Left cardiac atrium (tissue), 4 donors: ENCODE measurements around the gene PSMD4. TPM values are rescaled to one million over a fixed set of nuclear protein-coding genes. Genes with fewer than 3 reads are reported as not detected.

Experiments used
- ATAC-seq, 2 donors: fragments of 200-7000 bp; cut with Tn5 transposase; one replicate each; pipeline ENCODE4 v1.9.1; 2020; ENCODE audit warnings: mild to moderate bottlenecking in 2 of 2, moderate library complexity in 2 of 2
- DNase-seq: peaks from one replicate; pipeline ENCODE4 v3.0.0-alpha.2; 2020
- intact Hi-C, 2 donors: fragments of 100-400 bp; cut with DNase I; formaldehyde crosslinking; loops; one replicate each; pipeline versions ENCODE4 v1.14.1 to v1.15.1; 2022 to 2023
- total RNA-seq, 2 donors: library from RNA; stranded (reverse); fragmentation: NEBNext Ultra II Directional; extraction: Animal tissue kit (Norgen Biotek cat#: 25700); gene quantifications; one replicate each; pipeline ENCODE4 v1.2.1, GENCODE V29; 2021
- donor health status: DM: no; HTN: yes; CAD: no.
- donor health status: DM: no; HTN: yes; CAD: no; lungs with severe emphysema.
- donor health status: DM: yes; HTN: yes; CAD: no.
- donor health status: Dilated cardiomyopathy.

PSMD4 gene
- total RNA-seq, 2 donors from 2014 or later, result 134 to 136 TPM

GRCh38 chr1:151290709-151291303, 36.3 kb downstream of the PSMD4 start:
- no peak for ATAC-seq
- DNase-seq, result no peak
- intact Hi-C loops, result no loop called here

GRCh38 chr1:151292207-151293030, 37.9 kb downstream of the PSMD4 start:
- intact Hi-C loops, result no loop called here
- ATAC-seq (no peak), DNase-seq (no peak)

- intact Hi-C loops, result no loop called here
- no peak for ATAC-seq
- DNase-seq, result no peak
These were observed 38.6 kb downstream of the PSMD4 start for GRCh38 chr1:151293093-151293492.

DNA sequence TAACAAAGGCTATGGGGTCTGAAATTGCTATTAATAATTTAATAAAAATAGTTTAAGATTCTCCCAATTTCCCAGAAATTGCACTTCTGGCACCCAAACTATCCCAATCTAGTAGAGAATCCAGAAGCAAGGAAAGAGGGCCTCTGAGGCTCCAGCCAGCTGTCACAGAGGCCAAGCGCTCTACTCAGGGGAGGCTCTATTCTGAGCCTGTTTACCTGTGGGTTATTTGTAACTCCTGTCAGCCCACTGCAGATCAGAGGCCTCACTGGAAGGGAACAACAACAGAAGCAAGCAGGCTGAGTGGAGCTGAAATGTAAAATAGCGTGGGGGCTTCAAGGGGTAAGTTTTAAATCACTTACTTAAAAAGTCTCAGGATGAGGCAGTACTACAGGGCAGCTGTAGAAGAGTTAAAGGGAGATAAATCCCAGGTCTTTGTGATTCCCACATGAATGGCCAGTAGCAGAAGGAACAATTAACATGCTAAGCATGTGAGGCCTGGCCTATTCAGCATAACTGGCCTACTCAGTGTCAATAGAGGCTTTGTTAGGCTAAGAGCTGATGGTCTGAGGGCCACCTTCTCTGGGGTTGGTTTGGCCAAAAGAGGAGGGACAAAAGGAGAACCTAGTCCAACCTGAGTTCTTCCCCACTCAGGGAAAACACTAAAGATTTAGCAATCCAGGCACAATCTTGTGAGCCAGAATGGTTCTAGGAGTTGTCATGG, 40.4 kb downstream of the PSMD4 start:
- intact Hi-C loops, result no loop called here
- DNase-seq, result no peak
- ATAC-seq, result no peak

- intact Hi-C loops, result loop anchor here in 1 of 2 donors (10.0 kb wide), 1 partner anchor 85 kb away; the partner anchor contains the start of gene PSMB4
- ATAC-seq (peak in 1 of 2 donors; percentile 48), DNase-seq (peak; percentile 45)
These were observed 55.3 kb downstream of the PSMD4 start for GRCh38 chr1:151309811-151310323.

- DNase-seq (no peak), ATAC-seq (peak; percentile 8 to 28)
- intact Hi-C loops, result no loop called here
These were observed 56.5 kb downstream of the PSMD4 start for GRCh38 chr1:151311011-151311410.

DNA sequence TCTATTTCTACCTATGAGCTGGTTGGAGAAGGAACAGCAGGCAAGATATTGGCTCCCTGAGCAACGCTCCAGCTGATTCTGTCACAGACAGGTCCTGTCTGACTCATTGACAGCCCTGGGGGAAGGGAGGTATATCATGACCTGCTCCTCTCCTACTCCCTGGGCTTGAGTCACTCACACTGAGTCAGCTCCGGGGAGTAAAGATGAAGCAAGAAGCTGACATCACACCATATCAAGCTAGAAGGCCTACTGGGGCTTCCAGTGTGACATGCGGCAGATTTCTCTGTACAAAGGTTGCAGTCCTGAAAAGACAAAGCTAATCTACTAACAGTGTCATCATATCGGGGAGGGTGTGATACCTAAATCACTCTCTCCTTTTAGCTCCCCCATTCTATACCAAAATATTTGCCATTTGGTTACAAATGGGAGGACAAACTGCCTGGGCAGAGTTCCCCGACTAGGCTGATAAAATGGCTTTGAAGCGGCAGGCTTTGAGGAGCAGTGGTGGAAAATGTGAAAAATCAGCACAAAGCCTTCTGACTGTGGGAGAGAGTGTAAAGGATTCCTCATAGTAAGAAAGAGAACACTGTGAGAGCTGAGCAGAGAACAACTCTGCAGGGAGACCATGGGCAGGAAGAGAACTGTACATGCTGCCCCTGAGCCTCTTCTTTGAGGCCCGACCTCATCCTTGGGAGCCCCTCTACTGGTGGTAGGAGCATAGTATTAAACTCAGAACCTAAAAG, 57.2 kb downstream of the PSMD4 start:
- intact Hi-C loops, result no loop called here
- peak; percentile 90 to 95 for ATAC-seq
- peak; percentile 88 for DNase-seq

DNA sequence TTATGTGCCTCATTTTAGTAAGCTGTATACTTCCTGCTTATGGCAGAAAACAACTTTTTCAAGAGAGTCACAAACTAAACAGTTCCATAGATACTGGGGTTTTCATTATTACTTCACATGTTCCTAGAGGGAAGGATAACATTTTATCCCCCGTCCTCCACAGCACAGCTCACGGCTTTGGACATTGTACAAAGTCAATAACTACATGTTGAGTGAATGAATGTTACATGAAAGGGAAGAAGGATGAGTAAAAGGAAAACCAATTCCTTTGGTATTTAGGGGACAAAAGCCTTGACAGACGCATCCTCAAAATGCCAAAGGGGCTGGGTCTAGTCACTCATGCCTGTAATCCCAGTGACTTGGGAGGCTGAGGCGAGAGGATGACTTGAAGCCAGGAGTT, 57.9 kb downstream of the PSMD4 start:
- ATAC-seq (no peak), DNase-seq (no peak)
- intact Hi-C loops, result no loop called here

GRCh38 chr1:151312826-151313225, 58.3 kb downstream of the PSMD4 start:
- DNase-seq (no peak), ATAC-seq (no peak)
- intact Hi-C loops, result no loop called here

DNA sequence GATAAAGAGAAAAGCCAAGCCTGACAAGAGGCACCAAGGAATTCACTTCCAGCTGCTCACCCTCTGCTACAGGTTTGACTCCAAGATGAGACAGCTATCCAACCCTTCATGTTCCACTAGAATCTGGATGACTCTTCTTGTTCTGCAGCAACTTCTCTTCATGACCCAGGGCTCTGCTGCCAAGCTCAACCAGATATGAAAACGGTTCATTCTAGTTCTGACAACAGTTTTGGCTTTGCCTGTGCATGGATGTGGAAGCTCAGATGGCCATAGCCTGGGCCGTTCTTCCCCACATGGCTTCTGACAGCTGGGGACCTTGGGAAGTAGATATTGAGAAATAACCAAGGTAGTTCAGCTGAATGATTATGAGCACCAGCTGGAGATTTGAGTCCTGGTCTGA, 59.0 kb downstream of the PSMD4 start:
- DNase-seq, result peak; percentile 36
- intact Hi-C loops, result no loop called here
- ATAC-seq, result peak in 1 of 2 donors; percentile 5

DNA sequence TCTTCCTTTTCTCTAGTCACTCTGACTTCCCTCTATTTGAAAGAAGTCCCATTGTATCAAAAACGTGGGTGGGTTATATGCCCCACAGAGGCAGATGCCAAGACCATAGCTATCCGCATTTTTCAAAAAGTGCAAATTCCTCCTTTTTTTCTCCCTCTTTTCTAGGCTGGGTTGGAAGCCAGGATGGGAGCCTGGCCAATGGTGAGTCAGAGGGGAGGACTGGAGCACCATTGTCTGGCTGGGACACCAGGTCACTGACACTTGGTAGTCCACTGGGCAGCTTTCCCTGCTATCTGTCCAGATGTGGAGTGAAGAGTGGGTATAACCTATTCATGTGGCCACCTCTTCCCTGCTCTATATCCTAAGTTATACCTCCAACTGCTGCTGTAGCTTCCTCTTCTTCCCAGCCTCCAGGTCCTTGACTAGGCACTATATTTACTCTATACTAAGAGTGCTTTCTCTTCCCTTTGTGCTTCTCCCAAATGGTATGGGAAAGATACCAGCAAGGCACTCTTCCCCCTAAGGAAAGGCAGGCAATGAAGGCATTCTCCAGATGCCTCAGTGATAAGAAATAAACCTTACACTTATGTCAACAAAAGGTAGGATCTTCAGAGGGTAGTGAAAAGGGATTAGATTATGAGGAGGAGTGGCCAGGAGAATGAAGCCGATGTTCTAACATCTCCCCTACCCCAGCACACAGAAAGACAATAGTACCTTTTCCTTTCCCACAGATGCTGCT, 59.8 kb downstream of the PSMD4 start:
- intact Hi-C loops, result no loop called here
- peak; percentile 89 for DNase-seq
- ATAC-seq, result peak; percentile 67 to 75

DNA sequence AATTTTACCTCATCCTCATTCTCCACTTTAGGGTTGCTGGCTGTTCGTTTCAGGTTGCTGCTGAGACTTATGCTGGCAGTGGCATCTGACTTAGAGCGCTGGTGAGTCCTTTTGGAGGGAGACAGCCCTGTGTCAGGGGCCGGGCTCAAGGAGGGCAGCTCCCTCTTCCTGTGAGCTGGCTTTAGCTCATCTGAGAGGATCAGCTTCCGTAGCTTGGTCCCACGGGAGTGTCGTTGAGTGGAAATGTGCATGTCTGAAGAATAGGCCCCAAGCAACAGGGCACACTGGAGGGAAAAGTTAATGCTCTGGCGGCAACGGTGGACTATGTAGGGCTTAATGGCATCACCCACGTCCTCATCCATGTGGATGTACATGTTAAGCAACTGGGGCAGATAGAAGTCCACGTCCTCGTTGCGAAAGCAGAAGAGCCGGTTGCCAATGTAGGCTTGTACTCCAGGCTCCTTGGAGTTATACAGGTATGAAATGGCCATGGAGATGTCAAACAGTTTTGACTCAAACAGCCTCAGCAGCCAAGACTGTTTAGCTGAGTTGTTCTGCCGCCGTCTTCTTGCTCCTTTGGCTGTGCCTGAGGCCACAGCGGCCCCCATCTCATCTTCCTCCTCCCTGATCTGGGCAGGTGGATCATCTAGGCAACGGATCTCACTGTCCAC, 61.2 kb downstream of the PSMD4 start:
- intact Hi-C loops, result no loop called here
- no peak for ATAC-seq
- DNase-seq, result no peak

Other genes starting within 250 kb of the PSMD4 start
- gene MINDY1, start 247.8 kb upstream of the PSMD4 start, total RNA-seq, result 10 to 100 TPM; 32.2 to 36.2 TPM
- gene PRUNE1, start 246.3 kb upstream of the PSMD4 start, total RNA-seq, result 10 to 100 TPM; 33.1 to 36.6 TPM
- gene BNIPL, start 218.1 kb upstream of the PSMD4 start, total RNA-seq, result under 1 TPM; 0.15 to 0.16 TPM
- gene C1orf56, start 207.0 kb upstream of the PSMD4 start, total RNA-seq, result 1 to 10 TPM; 4.8 to 6.5 TPM
- 10 to 100 TPM; 36.5 to 55.3 TPM for gene CDC42SE1, start 195.1 kb upstream of the PSMD4 start, total RNA-seq
- 1 to 10 TPM; 2.0 to 2.7 TPM for gene MLLT11, start 194.3 kb upstream of the PSMD4 start, total RNA-seq
- 10 to 100 TPM; 13.4 to 15.6 TPM for gene GABPB2, start 184.0 kb upstream of the PSMD4 start, total RNA-seq
- gene SEMA6C, start 108.1 kb upstream of the PSMD4 start, total RNA-seq, result 10 to 100 TPM; 23.6 to 37.0 TPM
- 1 to 10 TPM; 2.1 to 5.3 TPM for gene TNFAIP8L2, start 98.1 kb upstream of the PSMD4 start, total RNA-seq
- 10 to 100 TPM in 1 of 2 donors, 1 to 10 TPM in 1; 9.7 to 10.3 TPM for gene LYSMD1, start 88.8 kb upstream of the PSMD4 start, total RNA-seq
- gene SCNM1, start 88.6 kb upstream of the PSMD4 start, total RNA-seq, result 10 to 100 TPM; 19.4 to 20.9 TPM
- gene TMOD4, start 78.8 kb upstream of the PSMD4 start, total RNA-seq, result not detected
- gene VPS72, start 64.5 kb upstream of the PSMD4 start, total RNA-seq, result 10 to 100 TPM; 38.3 to 48.4 TPM
- 10 to 100 TPM; 34.7 to 46.9 TPM for gene PIP5K1A, start 56.2 kb upstream of the PSMD4 start, total RNA-seq
- gene ZNF687, start 27.6 kb downstream of the PSMD4 start, total RNA-seq, result 10 to 100 TPM; 12.8 to 15.6 TPM
- 10 to 100 TPM; 46.3 to 49.4 TPM for gene PI4KB, start 72.7 kb downstream of the PSMD4 start, total RNA-seq
- 10 to 100 TPM; 23.1 to 23.8 TPM for gene RFX5, start 92.5 kb downstream of the PSMD4 start, total RNA-seq
- gene SELENBP1, start 118.0 kb downstream of the PSMD4 start, total RNA-seq, result 10 to 100 TPM; 30.6 to 82.2 TPM
- 100 to 1,000 TPM; 163 to 197 TPM for gene PSMB4, start 144.8 kb downstream of the PSMD4 start, total RNA-seq
- 10 to 100 TPM; 46.6 to 47.1 TPM for gene POGZ, start 204.8 kb downstream of the PSMD4 start, total RNA-seq